SU-DHL-6 (cell line): ENCODE data around the gene UFC1.
A peak's percentile ranks its signal among the peaks of the same experiment; 100 is the strongest.

ENCODE experiments used
- H2AFZ ChIP-seq: fragments of 200-600 bp; sonication (generic); 2 replicates; pipeline ENCODE4 v1.6.1; 2014; ENCODE audit warnings: low read depth, mild to moderate bottlenecking, moderate library complexity, mixed read lengths, antibody characterized with exemption, low read length; ENCODE audit not compliant: severe bottlenecking
- H3F3A ChIP-seq: fragments of 200-600 bp; shearing (Covaris generic); 2 replicates; pipeline ENCODE4 v1.6.0; 2016; ENCODE audit warnings: antibody characterized with exemption, mild to moderate bottlenecking; ENCODE audit not compliant: insufficient read depth
- H3K27ac ChIP-seq: fragments of 200-600 bp; sonication (generic); 2 replicates; pipeline ENCODE4 v1.5.1; 2016; ENCODE audit warnings: low read depth, mild to moderate bottlenecking, low read length, moderate library complexity, mixed read lengths
- H3K27me3 ChIP-seq: fragments of 200-600 bp; sonication (generic), shearing (Covaris generic); 2 replicates; pipeline ENCODE4 v1.6.0; 2014; ENCODE audit warnings: mild to moderate bottlenecking, low read length
- H3K36me3 ChIP-seq: fragments of 200-600 bp; sonication (generic); 2 replicates; pipeline ENCODE4 v1.6.1; 2014; ENCODE audit warnings: mild to moderate bottlenecking, low read length, mixed read lengths
- H3K4me2 ChIP-seq: fragments of 300-600, 200-600 bp; shearing (Covaris generic), sonication (generic); 2 replicates; pipeline ENCODE4 v1.6.0; 2014; ENCODE audit warnings: low read length, low read depth, mild to moderate bottlenecking; ENCODE audit not compliant: poor library complexity, severe bottlenecking
- H3K4me3 ChIP-seq: fragments of 200-600 bp; sonication (generic); 2 replicates; pipeline ENCODE4 v1.5.1; 2014; ENCODE audit warnings: antibody characterized with exemption, low read length, mild to moderate bottlenecking, mixed read lengths; ENCODE audit not compliant: insufficient read depth, poor library complexity, severe bottlenecking
- H3K79me2 ChIP-seq: fragments of 200-600 bp; sonication (generic); 2 replicates; pipeline ENCODE4 v1.6.1; 2014; ENCODE audit warnings: mild to moderate bottlenecking, low read length, moderate library complexity; ENCODE audit not compliant: insufficient read depth
- H3K9ac ChIP-seq: fragments of 200-600 bp; sonication (generic); 2 replicates; pipeline ENCODE4 v1.7.0; 2014; ENCODE audit warnings: mild to moderate bottlenecking, low read length
- H3K9me2 ChIP-seq: fragments of 200-600 bp; sonication (generic); replicated peaks from 2 replicates; pipeline ENCODE4 v1.6.1; 2014; ENCODE audit warnings: low read length; ENCODE audit not compliant: insufficient read depth
- H3K9me3 ChIP-seq: fragments of 200-600 bp; sonication (generic); 2 replicates; pipeline ENCODE4 v1.6.1; 2014; ENCODE audit warnings: low read length, mixed read lengths; ENCODE audit not compliant: insufficient read depth
- H4K20me1 ChIP-seq: fragments of 200-600 bp; sonication (generic); 2 replicates; pipeline ENCODE4 v1.6.1; 2014; ENCODE audit warnings: low read depth, mild to moderate bottlenecking, antibody characterized with exemption, low read length, moderate library complexity, mixed read lengths
- EZH2phosphoT487 ChIP-seq: fragments of 200-600 bp; sonication (generic), shearing (Covaris generic); conservative IDR thresholded peaks from 2 replicates; pipeline ENCODE4 v1.6.1; 2018; ENCODE audit warnings: mild to moderate bottlenecking, antibody characterized with exemption, low read length, moderate library complexity, mixed read lengths
- TF ChIP-seq, protein P1 (sequence below): fragments of 200-600 bp; sonication (generic); IDR thresholded peaks from one replicate; pipeline ENCODE4 v1.5.1; 2017; ENCODE audit warnings: antibody characterized with exemption, mild to moderate bottlenecking, low read length, moderate library complexity; ENCODE audit not compliant: insufficient read depth, poor library complexity, severe bottlenecking

The UFC1 gene

DNA sequence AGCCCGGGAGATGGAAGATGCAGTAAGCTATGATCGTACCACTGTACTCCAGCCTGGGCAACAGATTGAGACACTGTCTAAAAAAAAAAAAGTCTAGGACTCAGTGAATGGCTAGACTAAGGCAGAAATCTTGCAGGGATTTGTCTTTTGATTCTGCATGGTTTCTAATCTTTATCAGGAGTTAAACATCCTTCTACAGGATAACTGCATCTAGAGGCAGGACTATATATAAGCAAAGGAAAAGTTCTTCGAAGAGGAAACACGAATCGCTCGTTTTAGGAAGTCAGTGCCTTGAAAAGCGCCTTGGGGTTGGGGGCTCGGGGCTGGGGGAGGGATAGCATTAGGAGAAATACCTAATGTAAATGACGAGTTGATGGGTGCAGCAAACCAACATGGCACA lies 602 bp upstream of the UFC1 start:
- Histone ChIP-seq H4K20me1 (no peaks in the 10 kb centered on the region), H3K9ac (peak overlapping the region; percentile 70), H3K79me2 (peaks cover 4% of the 10 kb centered on the region; the same call in 1 of the 2 replicates), H3F3A (peaks cover 5% of the 10 kb centered on the region), H3K9me3 (no peaks in the 10 kb centered on the region), H3K27ac (peak overlapping the region; percentile 85), H3K4me3 (peak overlapping the region; percentile 77), H3K4me2 (peak overlapping the region; percentile 89), H3K36me3 (no peaks in the 10 kb centered on the region), H3K27me3 (no peaks in the 10 kb centered on the region), H2AFZ (peak overlapping the region; percentile 69), H3K9me2 (no peaks in the 10 kb centered on the region)
- TF ChIP-seq, protein P1, sequence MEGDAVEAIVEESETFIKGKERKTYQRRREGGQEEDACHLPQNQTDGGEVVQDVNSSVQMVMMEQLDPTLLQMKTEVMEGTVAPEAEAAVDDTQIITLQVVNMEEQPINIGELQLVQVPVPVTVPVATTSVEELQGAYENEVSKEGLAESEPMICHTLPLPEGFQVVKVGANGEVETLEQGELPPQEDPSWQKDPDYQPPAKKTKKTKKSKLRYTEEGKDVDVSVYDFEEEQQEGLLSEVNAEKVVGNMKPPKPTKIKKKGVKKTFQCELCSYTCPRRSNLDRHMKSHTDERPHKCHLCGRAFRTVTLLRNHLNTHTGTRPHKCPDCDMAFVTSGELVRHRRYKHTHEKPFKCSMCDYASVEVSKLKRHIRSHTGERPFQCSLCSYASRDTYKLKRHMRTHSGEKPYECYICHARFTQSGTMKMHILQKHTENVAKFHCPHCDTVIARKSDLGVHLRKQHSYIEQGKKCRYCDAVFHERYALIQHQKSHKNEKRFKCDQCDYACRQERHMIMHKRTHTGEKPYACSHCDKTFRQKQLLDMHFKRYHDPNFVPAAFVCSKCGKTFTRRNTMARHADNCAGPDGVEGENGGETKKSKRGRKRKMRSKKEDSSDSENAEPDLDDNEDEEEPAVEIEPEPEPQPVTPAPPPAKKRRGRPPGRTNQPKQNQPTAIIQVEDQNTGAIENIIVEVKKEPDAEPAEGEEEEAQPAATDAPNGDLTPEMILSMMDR, result no peak
- TF ChIP-seq EZH2phosphoT487, result no peak

DNA sequence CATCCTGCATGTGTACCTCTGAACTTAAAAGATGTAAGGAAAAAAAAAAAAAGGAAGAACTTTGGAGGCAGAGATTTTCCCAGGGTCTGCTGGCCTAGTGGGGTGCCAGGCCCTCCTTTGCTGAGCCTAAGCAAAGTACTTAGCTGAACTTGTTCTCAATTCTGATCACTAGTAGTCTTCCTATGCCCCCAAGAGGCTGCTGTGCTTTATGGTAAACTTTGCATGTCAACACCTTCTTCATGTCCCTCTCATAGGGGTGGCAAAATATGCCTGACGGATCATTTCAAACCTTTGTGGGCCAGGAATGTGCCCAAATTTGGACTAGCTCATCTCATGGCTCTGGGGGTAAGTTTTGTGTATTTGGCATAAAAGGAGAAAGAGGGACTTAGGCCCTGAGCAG lies 4.1 kb downstream of the UFC1 start:
- Histone ChIP-seq H4K20me1 (no peaks in the 10 kb centered on the region), H3K9me3 (no peaks in the 10 kb centered on the region), H3F3A (peaks cover 10% of the 10 kb centered on the region), H3K27ac (no peak overlapping the region), H3K79me2 (peaks cover 10% of the 10 kb centered on the region), H3K4me2 (no peak overlapping the region), H2AFZ (no peak overlapping the region), H3K9me2 (no peaks in the 10 kb centered on the region), H3K36me3 (no peaks in the 10 kb centered on the region), H3K27me3 (no peaks in the 10 kb centered on the region), H3K4me3 (no peak overlapping the region), H3K9ac (no peak overlapping the region)
- TF ChIP-seq EZH2phosphoT487, result no peak
- TF ChIP-seq, protein P1, result no peak

DNA sequence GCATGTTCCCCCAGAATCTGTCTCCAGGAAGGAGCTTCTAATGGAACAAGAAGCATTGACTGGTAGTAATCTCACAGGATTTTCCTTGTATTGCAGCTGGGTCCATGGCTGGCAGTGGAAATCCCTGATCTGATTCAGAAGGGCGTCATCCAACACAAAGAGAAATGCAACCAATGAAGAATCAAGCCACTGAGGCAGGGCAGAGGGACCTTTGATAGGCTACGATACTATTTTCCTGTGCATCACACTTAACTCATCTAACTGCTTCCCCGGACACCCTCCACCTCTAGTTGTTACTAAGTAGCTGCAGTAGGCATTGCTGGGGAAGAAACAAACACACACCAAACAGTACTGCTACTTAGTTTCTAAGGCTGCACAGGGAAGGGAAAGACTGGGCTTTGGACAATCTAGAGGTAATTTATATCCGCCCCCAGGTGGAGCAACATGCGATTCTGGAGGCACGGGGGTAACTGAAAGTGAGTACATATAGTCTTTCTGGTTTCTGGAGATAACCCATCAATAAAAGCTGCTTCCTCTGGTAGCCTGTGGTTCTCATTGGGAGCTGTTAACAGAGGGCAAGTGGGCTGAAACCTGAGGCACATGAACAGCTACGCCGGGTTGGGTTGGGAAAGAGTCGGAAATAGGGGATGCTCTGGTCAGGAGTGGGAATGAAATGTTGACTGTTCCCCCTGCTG lies 4.7 kb downstream of the UFC1 start:
- H3K79me2 ChIP-seq, result peaks cover 10% of the 10 kb centered on the region
- no peaks in the 10 kb centered on the region for H3K9me3 ChIP-seq
- no peak for TF ChIP-seq EZH2phosphoT487
- TF ChIP-seq, protein P1, result no peak
- no peaks in the 10 kb centered on the region for H3K9me2 ChIP-seq
- no peaks in the 10 kb centered on the region for H3K36me3 ChIP-seq
- no peak overlapping the region for H3K27ac ChIP-seq
- H3F3A ChIP-seq, result peaks cover 10% of the 10 kb centered on the region
- H3K4me3 ChIP-seq, result peak overlapping the region; percentile 87
- peak overlapping the region; percentile 96 for H3K9ac ChIP-seq
- H3K27me3 ChIP-seq, result no peaks in the 10 kb centered on the region
- no peak overlapping the region for H2AFZ ChIP-seq
- H4K20me1 ChIP-seq, result no peaks in the 10 kb centered on the region
- peak overlapping the region; percentile 97 for H3K4me2 ChIP-seq
